HG02763 (cell line): Measurements from ENCODE around the gene SCT.

ENCODE experiments used
- ATAC-seq: cut with Tn5 transposase; IDR thresholded peaks from one replicate; pipeline ENCODE4 v1.9.1; 2021; ENCODE audit warnings: mild to moderate bottlenecking, moderate library complexity; ENCODE audit not compliant: unreplicated experiment

Gene SCT

GRCh38 chr11:589798-590197 is 37.2 kb downstream of the SCT start:
- ATAC-seq = no peak

DNA sequence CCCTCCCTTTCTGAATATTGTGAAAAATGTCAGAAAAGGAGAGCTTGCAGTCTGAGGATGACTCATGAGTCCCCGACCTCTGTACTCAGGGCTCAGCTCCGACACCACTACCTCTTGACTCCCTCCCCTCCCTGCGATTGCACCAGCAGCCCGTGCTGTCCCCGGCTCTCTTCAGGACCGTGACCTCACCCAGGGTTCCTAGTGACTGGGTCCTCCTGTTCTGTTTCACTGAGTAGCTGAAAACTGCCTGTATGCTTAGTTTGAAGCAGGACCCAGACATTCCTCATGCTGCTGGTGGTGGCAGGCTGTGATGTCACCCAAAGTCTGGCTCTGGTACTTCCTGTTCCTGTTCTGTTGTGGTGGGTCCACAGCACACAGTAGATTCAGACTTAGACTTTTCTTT is 39.0 kb downstream of the SCT start:
- ATAC-seq = no peak

DNA sequence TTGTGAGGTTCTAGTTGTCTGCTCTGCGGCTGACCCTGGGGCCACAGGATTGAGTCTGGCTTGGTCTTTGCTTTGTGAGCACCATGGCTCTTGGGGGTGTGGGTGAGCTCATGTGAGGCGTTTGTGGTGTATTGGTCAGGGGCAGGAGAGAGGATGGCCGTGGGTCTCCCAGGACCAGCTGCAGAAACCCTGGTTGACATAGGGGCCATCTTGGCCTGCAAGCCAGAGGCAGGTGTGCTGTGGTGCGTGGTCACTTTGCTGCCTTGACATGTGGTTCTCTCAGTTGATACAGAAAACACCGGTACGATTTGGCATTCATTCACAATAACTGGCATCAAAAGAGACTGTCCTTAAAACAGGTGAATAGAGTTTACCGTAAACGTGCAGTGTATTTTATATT is 39.4 kb downstream of the SCT start:
- no peak for ATAC-seq

GRCh38 chr11:586376-587316 is 40.3 kb downstream of the SCT start:
- ATAC-seq = no peak

- ATAC-seq = no peak
These were observed 42.7 kb downstream of the SCT start for GRCh38 chr11:584287-584686.

GRCh38 chr11:581752-582151 is 45.2 kb downstream of the SCT start:
- no peak for ATAC-seq

- no peak for ATAC-seq
These were observed 45.6 kb downstream of the SCT start for GRCh38 chr11:581342-581741.

DNA sequence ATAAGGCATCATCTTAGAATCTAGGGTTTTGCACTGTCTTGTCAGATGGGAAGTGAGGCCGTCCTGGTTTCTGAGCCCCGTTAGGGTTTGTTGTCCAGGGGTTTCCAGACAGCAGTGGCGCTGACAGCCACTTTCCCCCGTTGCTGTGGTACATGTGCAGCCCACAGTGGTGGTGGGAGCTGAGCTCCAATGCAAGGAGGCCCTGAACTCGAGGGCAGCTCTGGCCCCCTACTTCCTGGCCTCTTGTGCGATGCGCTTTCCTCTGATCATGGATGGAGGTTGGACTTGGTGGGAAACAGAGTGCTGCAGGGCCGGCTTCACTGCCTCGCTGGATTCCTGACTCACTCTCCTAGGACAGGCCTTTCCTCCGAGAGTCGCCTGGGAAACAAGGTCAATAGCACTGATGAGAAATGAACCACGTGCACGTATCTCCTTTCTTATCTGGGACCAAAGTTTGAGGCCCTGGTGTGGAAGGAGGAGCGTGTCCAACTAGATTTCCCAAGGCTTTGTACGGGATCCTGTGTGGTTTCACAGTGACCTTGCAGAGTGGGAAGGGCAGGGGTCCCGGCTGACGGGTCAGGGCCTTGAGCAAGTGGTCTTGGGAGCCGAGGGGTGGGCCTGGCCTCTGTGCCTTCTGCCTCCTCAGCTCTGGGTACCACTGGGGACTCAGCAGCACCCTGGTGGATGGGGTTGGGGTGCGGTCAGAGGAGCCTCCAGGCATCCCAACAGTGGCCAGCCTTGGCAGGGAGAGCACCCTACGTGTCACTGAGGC is 47.0 kb downstream of the SCT start:
- ATAC-seq = no peak

GRCh38 chr11:578276-579035 is 48.5 kb downstream of the SCT start:
- ATAC-seq = no peak

GRCh38 chr11:577611-577894 is 49.4 kb downstream of the SCT start:
- no peak for ATAC-seq

- no peak for ATAC-seq
These were observed 50.0 kb downstream of the SCT start for GRCh38 chr11:576811-577610.
